IPS-20b (cell line): ENCODE measurements around the gene TEDDM1.

Source experiments
- H3K27ac ChIP-seq: one replicate; pipeline ENCODE4 v1.5.1; 2013; ENCODE audit warnings: low read length
- H3K27me3 ChIP-seq: 2 replicates; pipeline ENCODE4 v1.6.1; 2013; ENCODE audit warnings: mild to moderate bottlenecking, low read length, inconsistent platforms; ENCODE audit not compliant: insufficient read depth
- H3K36me3 ChIP-seq: 2 replicates; pipeline ENCODE4 v1.6.1; 2013; ENCODE audit warnings: low read depth, mild to moderate bottlenecking, inconsistent platforms, low read length, moderate library complexity; ENCODE audit not compliant: insufficient read depth
- H3K4me1 ChIP-seq: 2 replicates; pipeline ENCODE4 v1.6.1; 2013; ENCODE audit warnings: mild to moderate bottlenecking, control low read depth, inconsistent platforms, low read length, moderate library complexity; ENCODE audit not compliant: insufficient read depth
- H3K4me3 ChIP-seq: 2 replicates; pipeline ENCODE4 v1.5.1; 2013; ENCODE audit warnings: mild to moderate bottlenecking, low read length, inconsistent platforms
- H3K9ac ChIP-seq: 2 replicates; pipeline ENCODE4 v1.6.1; 2013; ENCODE audit warnings: low read depth, mild to moderate bottlenecking, inconsistent platforms, low read length, moderate library complexity
- H3K9me3 ChIP-seq: 2 replicates; pipeline ENCODE4 v1.6.1; 2013; ENCODE audit warnings: mild to moderate bottlenecking, low read depth, low read length, inconsistent platforms; ENCODE audit not compliant: insufficient read depth

TEDDM1 gene

DNA sequence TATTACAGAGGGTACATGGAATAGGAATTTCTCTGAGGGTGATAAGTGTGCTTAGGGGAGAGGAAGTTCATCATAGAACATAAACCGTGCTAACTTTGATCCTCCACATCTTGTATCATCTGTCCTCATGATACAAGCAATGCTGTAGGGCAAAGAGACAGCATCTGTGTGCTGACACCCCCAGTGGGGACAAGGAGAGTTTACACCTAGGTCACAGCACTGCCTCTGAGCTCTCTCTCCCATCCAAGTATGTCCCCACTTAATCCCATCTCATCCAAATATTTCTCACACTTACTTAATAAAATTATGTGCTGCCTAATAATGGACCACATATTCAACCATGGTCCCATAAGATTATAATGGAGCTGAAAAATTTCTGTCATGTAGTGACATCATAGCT lies 4.3 kb upstream of the TEDDM1 start:
- no peak overlapping the region for H3K4me3 ChIP-seq
- no peaks in the 10 kb centered on the region for H3K4me1 ChIP-seq
- H3K36me3 ChIP-seq = no peaks in the 10 kb centered on the region
- H3K27ac ChIP-seq = no peak overlapping the region
- H3K9ac ChIP-seq = no peak overlapping the region
- no peaks in the 10 kb centered on the region for H3K9me3 ChIP-seq
- no peaks in the 10 kb centered on the region for H3K27me3 ChIP-seq

DNA sequence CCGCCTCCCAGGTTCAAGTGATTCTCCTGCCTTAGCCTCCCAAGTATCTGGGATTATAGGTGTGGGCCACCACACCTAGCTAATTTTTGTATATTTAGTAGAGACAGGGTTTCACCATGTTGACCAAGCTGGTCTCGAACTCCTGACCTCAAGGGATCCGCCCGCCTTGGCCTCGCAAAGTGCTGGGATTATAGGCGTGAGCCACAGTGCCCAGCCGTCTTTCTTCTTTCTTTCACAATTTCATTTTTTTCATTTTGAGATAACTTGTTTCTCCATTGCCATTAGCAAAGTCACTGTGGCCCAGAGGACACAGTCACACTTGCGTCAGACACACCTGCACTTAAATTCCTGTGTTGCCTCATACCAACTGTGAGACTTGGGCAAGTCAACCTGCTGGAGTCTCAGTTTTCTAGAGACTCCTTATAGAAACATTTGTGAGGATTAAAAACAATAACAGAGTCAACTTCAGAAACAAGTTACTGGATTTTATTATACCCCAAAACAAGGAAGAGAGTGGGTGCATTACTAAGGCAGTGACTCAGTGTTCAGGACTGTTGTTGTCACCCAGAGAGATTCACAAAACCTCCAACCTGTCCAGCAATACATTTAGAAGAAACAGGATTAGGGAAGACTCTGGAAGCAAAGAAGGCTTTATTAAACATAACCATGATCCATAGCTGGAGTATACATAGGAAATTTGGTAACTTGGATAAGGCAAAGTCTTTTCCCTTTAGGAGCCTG lies 2.6 kb downstream of the TEDDM1 start:
- Histone ChIP-seq H3K36me3 (no peaks in the 10 kb centered on the region), H3K9ac (no peak overlapping the region), H3K27ac (no peak overlapping the region), H3K27me3 (no peaks in the 10 kb centered on the region), H3K4me1 (peaks cover 7% of the 10 kb centered on the region; the same call in 1 of the 2 replicates), H3K9me3 (no peaks in the 10 kb centered on the region), H3K4me3 (no peak overlapping the region)

DNA sequence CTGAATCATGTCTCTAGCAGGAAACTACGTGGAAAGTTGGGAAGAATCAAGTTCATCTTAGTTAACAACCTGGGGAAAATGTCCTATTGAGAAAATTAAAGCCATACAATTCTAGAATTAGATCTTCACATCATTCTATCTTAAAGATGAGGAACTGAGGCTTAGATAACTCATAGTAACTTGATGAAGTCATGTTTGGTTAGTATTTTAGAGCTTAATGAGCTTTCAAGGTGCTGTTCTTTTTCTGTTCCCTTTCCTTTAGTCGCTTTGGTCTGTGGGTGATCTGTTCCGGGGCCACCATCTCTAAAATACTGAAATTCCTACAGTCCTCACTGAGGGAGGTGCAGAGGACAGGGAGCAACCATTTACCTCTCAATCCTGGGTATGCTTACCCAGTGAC lies 4.6 kb downstream of the TEDDM1 start:
- no peaks in the 10 kb centered on the region for H3K27me3 ChIP-seq
- H3K4me1 ChIP-seq = peaks cover 10% of the 10 kb centered on the region; the same call in 1 of the 2 replicates
- no peaks in the 10 kb centered on the region for H3K9me3 ChIP-seq
- H3K36me3 ChIP-seq = no peaks in the 10 kb centered on the region
- no peak overlapping the region for H3K9ac ChIP-seq
- H3K4me3 ChIP-seq = no peak overlapping the region
- no peak overlapping the region for H3K27ac ChIP-seq

DNA sequence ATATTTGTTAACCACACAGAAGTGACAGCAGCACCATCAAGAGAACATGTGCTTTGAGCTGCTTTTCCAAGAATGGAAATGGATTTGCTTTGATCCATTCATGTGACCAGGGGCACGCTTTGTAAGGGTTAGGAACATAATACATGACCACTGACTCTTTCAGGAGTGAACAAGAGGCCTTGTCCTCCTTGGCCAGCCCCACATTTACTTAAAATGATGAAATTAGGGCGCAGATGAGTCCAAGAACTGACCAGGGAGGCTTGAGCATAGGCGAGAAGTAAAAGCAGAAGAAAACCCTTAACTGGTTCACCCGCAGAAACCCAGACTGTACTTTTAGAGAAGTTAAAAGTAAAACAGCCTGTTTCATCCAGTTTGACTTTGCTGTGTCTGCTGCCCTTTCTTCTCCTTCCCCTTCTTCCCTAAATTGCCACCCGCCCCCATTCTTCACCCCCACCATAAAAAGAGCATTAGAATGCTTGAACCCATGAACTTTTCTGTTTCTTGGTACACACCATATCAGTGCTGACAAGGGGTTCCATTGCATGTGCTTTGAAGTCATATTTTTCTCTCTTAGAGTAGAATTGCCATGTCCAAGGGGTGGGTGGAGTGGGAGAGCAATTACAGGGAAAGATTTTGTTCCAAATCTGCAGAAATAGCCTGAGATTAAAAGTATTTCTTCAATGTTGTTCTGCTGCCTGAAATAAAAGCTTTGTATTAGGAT lies 6.3 kb downstream of the TEDDM1 start:
- H3K27ac ChIP-seq = no peak overlapping the region
- no peaks in the 10 kb centered on the region for H3K27me3 ChIP-seq
- peaks cover 13% of the 10 kb centered on the region; the same call in 1 of the 2 replicates for H3K36me3 ChIP-seq
- no peaks in the 10 kb centered on the region for H3K9me3 ChIP-seq
- H3K9ac ChIP-seq = no peak overlapping the region
- H3K4me1 ChIP-seq = peaks cover 10% of the 10 kb centered on the region; the same call in 1 of the 2 replicates
- H3K4me3 ChIP-seq = no peak overlapping the region

- Histone ChIP-seq H3K4me3 (peak overlapping the region; percentile 99), H3K27ac (peak overlapping the region; percentile 63), H3K27me3 (no peaks in the 10 kb centered on the region), H3K9ac (peak overlapping the region; percentile 86), H3K36me3 (peaks cover 32% of the 10 kb centered on the region), H3K9me3 (no peaks in the 10 kb centered on the region), H3K4me1 (peaks cover 13% of the 10 kb centered on the region; the same call in 1 of the 2 replicates)
Observed at GRCh38 chr1:182392050-182393028, 8.1 kb downstream of the TEDDM1 start.

- Histone ChIP-seq H3K27ac (peak within 1 kb of the TSS; percentile 82), H3K4me1 (peaks cover 12% of the 10 kb centered on the region; the same call in 1 of the 2 replicates), H3K9me3 (no peaks in the 10 kb centered on the region), H3K4me3 (peak within 1 kb of the TSS; percentile 99), H3K36me3 (peaks cover 40% of the 10 kb centered on the region), H3K9ac (peak within 1 kb of the TSS; percentile 94), H3K27me3 (no peaks in the 10 kb centered on the region)
Observed at GRCh38 chr1:182391362-182392049, 9.0 kb downstream of the TEDDM1 start, which contains the start of gene GLUL. TSS of gene GLUL (minus strand) at chr1:182391790. CDS start at chr1:182388737, 3,053 bp downstream.

- H3K27me3 ChIP-seq = no peaks in the 10 kb centered on the region
- peak overlapping the region; percentile 82 for H3K27ac ChIP-seq
- no peaks in the 10 kb centered on the region for H3K9me3 ChIP-seq
- H3K4me1 ChIP-seq = peaks cover 9% of the 10 kb centered on the region; the same call in 1 of the 2 replicates
- H3K36me3 ChIP-seq = peaks cover 45% of the 10 kb centered on the region
- peak overlapping the region; percentile 99 for H3K4me3 ChIP-seq
- H3K9ac ChIP-seq = peak overlapping the region; percentile 94
Observed at GRCh38 chr1:182391028-182391361, 9.5 kb downstream of the TEDDM1 start.

DNA sequence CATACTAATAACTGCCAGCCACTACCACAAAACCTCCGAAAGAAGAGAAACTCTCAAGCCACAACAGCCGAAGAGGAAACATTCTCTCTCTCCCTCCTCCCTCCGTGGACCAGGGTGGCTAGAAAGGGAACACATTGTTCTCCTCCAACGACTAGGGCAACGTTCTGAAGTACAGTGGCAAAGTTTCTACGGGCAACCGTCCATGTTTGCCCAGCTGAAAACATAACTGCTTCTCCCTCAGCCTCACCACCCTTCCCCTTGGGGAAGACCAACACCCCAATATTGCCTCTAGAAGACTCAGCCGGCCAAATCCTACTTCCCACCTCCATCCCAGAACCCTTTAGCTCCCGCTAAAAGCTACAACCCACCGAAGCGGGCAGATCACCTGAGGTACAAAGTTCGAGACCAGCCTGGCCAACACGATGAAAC lies 10.8 kb downstream of the TEDDM1 start:
- peak overlapping the region; percentile 99 for H3K4me3 ChIP-seq
- H3K36me3 ChIP-seq = peaks cover 59% of the 10 kb centered on the region
- H3K27ac ChIP-seq = no peak overlapping the region
- H3K27me3 ChIP-seq = no peaks in the 10 kb centered on the region
- H3K4me1 ChIP-seq = peaks cover 9% of the 10 kb centered on the region; the same call in 1 of the 2 replicates
- H3K9ac ChIP-seq = peak overlapping the region; percentile 94
- no peaks in the 10 kb centered on the region for H3K9me3 ChIP-seq

DNA sequence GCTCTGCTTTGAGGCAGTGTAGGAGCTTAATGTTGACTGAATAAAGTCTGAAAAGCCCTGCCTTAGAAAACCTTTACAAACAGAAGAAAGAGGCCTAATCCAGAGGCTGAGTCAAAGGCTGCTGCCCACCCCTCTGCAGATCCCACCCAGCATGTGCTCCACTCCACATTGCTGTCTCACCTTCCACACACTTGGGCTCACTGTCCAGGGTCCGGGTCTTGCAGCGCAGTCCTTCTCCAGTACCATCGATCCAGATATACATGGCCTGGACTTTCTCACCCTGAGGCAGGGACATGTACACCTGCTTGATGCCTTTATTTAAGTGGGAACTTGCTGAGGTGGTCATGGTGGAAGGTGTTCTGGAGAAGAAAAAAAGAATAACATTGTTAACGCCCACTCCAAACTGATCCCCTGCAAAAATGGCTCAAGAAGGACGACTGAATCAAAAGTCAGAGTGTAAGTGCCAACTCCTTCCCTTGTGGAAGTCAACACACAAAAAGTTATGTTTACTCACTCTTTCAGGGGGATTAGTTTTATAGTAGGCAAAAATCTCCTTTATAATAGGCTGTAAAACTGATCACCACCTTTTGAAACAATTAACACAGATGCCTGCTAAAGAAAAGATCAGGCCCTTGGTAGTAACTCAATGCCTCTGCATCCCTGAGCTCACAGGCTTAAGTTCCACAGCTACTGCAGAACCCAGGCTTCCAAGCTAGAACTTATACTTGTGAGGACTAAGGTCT lies 11.9 kb downstream of the TEDDM1 start:
- H3K27ac ChIP-seq = no peak overlapping the region
- H3K4me1 ChIP-seq = peaks cover 9% of the 10 kb centered on the region; the same call in 1 of the 2 replicates
- peak overlapping the region; percentile 99 for H3K4me3 ChIP-seq
- no peaks in the 10 kb centered on the region for H3K27me3 ChIP-seq
- peak overlapping the region; percentile 94; the same call in 1 of the 2 replicates for H3K9ac ChIP-seq
- no peaks in the 10 kb centered on the region for H3K9me3 ChIP-seq
- H3K36me3 ChIP-seq = peaks cover 69% of the 10 kb centered on the region

- Histone ChIP-seq H3K9me3 (no peaks in the 10 kb centered on the region), H3K27ac (no peak overlapping the region), H3K4me1 (peaks cover 4% of the 10 kb centered on the region; the same call in 1 of the 2 replicates), H3K36me3 (peaks cover 79% of the 10 kb centered on the region), H3K27me3 (no peaks in the 10 kb centered on the region), H3K4me3 (no peak overlapping the region), H3K9ac (no peak overlapping the region)
Observed at GRCh38 chr1:182387566-182387965, 12.9 kb downstream of the TEDDM1 start.
